ENCODE measurements around the gene EXOC1.

GRCh38 chr4:55931833-55932232 is 78.4 kb downstream of the EXOC1 start:
- no peak for TF ChIP-seq CTCF (IDR thresholded peaks at IDR 0.05)
- TF ChIP-seq POLR2A (IDR thresholded peaks at IDR 0.05): no peak
- TF ChIP-seq POLR2AphosphoS5 (IDR thresholded peaks at IDR 0.05): no peak
